Measurements from ENCODE around the gene PCGF3. TPM values are rescaled to one million over a fixed set of nuclear protein-coding genes. Genes with fewer than 3 reads are reported as not detected.
A peak's percentile ranks its signal among the peaks of the same experiment; 100 is the strongest.

PCGF3 gene
- total and polyA plus RNA-seq, 10 of the 15 experiments (the other 5 are each of a cell fraction or from before 2014, with no cell fraction given) = 2.2 to 43.8 (median 15.9) TPM

DNA sequence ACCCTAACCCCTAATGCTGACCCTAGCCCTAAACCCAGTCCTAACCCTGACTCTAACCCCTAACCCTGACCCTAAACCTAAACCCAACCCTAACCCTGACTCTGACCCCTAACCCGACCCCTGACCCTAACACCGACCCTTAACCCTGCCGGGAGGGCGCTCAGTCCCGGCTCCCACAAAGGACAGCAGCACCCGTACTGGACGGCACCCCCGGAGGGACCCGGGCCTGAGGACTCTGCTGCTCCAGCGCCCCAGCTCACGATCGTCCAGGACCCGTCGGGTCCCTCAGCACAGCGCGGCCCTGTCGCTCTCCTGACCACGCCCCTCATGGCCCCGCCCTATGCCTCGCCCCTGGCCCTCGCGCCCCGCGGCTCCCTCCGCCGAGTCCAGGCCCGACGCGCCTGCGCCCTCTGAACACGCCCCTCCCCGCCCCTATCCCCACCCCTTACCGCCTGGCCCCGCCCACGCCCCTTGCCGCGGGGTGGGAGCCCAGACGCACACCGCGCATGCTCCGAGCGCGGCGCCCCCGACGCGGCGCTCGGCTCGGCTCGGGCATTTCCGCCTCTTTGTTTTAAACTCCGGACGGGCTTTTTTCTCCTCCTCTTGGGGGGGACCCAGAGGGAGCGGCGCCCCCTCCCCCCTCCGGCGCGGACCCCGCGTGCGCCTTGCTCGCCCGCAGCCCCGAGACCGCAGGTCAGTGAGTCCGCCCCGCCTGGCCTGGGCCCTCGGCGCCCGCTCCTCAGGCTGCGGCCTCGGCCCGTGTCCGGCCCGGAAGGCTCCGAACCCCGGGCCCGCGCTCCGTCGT, at the start of gene PCGF3 (continued):
- TF ChIP-seq, protein P1, sequence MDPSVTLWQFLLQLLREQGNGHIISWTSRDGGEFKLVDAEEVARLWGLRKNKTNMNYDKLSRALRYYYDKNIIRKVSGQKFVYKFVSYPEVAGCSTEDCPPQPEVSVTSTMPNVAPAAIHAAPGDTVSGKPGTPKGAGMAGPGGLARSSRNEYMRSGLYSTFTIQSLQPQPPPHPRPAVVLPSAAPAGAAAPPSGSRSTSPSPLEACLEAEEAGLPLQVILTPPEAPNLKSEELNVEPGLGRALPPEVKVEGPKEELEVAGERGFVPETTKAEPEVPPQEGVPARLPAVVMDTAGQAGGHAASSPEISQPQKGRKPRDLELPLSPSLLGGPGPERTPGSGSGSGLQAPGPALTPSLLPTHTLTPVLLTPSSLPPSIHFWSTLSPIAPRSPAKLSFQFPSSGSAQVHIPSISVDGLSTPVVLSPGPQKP (IDR thresholded peaks at IDR 0.05; ENCODE audit: low read depth, low read length) = no peak
- no peak for TF ChIP-seq EZH2 (IDR thresholded peaks at IDR 0.05; ENCODE audit: borderline replicate concordance, control insufficient read depth, low read depth, low read length)
- TF ChIP-seq SMC3 (IDR thresholded peaks at IDR 0.05; ENCODE audit: borderline replicate concordance, low read length) = no peak
- TF ChIP-seq, protein P2, sequence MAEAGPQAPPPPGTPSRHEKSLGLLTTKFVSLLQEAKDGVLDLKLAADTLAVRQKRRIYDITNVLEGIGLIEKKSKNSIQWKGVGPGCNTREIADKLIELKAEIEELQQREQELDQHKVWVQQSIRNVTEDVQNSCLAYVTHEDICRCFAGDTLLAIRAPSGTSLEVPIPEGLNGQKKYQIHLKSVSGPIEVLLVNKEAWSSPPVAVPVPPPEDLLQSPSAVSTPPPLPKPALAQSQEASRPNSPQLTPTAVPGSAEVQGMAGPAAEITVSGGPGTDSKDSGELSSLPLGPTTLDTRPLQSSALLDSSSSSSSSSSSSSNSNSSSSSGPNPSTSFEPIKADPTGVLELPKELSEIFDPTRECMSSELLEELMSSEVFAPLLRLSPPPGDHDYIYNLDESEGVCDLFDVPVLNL (IDR thresholded peaks at IDR 0.05; ENCODE audit: low read depth, low read length) = no peak
- TF ChIP-seq, protein P3, sequence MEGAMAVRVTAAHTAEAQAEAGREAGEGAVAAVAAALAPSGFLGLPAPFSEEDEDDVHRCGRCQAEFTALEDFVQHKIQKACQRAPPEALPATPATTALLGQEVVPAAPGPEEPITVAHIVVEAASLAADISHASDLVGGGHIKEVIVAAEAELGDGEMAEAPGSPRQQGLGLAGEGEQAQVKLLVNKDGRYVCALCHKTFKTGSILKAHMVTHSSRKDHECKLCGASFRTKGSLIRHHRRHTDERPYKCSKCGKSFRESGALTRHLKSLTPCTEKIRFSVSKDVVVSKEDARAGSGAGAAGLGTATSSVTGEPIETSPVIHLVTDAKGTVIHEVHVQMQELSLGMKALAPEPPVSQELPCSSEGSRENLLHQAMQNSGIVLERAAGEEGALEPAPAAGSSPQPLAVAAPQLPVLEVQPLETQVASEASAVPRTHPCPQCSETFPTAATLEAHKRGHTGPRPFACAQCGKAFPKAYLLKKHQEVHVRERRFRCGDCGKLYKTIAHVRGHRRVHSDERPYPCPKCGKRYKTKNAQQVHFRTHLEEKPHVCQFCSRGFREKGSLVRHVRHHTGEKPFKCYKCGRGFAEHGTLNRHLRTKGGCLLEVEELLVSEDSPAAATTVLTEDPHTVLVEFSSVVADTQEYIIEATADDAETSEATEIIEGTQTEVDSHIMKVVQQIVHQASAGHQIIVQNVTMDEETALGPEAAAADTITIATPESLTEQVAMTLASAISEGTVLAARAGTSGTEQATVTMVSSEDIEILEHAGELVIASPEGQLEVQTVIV (IDR thresholded peaks at IDR 0.05; ENCODE audit: borderline replicate concordance, partially characterized antibody) = no peak
- TF ChIP-seq CREB1 (IDR thresholded peaks at IDR 0.05; ENCODE audit: low read depth) = no peak
- TF ChIP-seq ATF3 (IDR thresholded peaks at IDR 0.05; ENCODE audit: borderline replicate concordance, extremely low read depth, low read depth, low read length) = no peak
- TF ChIP-seq SREBF2 (IDR thresholded peaks at IDR 0.05; ENCODE audit: low read length) = no peak
- TF ChIP-seq BCLAF1 (IDR thresholded peaks at IDR 0.05) = no peak
- TF ChIP-seq CHD1 (IDR thresholded peaks at IDR 0.05; ENCODE audit: low read depth, low read length) = no peak
- TF ChIP-seq POU2F2 (IDR thresholded peaks at IDR 0.05; ENCODE audit: borderline replicate concordance, low read depth, low read length) = no peak
- TF ChIP-seq, protein P4, sequence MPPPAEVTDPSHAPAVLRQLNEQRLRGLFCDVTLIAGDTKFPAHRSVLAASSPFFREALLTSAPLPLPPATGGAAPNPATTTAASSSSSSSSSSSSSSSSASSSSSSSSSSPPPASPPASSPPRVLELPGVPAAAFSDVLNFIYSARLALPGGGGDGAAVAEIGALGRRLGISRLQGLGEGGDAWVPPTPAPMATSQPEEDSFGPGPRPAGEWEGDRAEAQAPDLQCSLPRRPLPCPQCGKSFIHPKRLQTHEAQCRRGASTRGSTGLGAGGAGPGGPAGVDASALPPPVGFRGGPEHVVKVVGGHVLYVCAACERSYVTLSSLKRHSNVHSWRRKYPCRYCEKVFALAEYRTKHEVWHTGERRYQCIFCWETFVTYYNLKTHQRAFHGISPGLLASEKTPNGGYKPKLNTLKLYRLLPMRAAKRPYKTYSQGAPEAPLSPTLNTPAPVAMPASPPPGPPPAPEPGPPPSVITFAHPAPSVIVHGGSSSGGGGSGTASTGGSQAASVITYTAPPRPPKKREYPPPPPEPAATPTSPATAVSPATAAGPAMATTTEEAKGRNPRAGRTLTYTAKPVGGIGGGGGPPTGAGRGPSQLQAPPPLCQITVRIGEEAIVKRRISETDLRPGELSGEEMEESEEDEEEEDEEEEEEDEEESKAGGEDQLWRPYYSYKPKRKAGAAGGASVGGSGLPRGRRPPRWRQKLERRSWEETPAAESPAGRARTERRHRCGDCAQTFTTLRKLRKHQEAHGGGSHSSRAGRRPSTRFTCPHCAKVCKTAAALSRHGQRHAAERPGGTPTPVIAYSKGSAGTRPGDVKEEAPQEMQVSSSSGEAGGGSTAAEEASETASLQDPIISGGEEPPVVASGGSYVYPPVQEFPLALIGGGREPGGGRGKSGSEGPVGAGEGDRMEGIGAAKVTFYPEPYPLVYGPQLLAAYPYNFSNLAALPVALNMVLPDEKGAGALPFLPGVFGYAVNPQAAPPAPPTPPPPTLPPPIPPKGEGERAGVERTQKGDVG (CRISPR knock-in tag; IDR thresholded peaks at IDR 0.05) = no peak
- no peak for TF ChIP-seq POLR2AphosphoS2 (IDR thresholded peaks at IDR 0.05; ENCODE audit: low read depth, low read length)
- TF ChIP-seq ASH2L (IDR thresholded peaks at IDR 0.05; ENCODE audit: borderline replicate concordance, low read depth) = no peak
- peak; percentile 96 for TF ChIP-seq PKNOX1 (IDR thresholded peaks at IDR 0.05)

Measured in GM12878 (cell line).